Measurements from ENCODE around the gene PNMT. TPM values are rescaled to one million over a fixed set of nuclear protein-coding genes. Genes with fewer than 3 reads are reported as not detected.

PNMT gene
- total and polyA plus RNA-seq, 7 donors: 1.2 to 5.4 (median 2.8) TPM

GRCh38 chr17:39659279-39660010 is 8.8 kb upstream of the PNMT start:
- peaks cover 0 to 21% (median 5%) of the 10 kb centered on the region in 4 donors for H3K4me1 ChIP-seq

GRCh38 chr17:39660011-39660360 is 8.3 kb upstream of the PNMT start:
- intact Hi-C loops (cut with DNase I): no loop called here
- H3K9me3 ChIP-seq: no peaks in the 10 kb centered on the region
- H3K27ac ChIP-seq: peak overlapping the region; percentile 54 to 62 (median 59)
- TF ChIP-seq POLR2A (IDR thresholded peaks at IDR 0.05) (no peak), EP300 (IDR thresholded peaks at IDR 0.05) (no peak), CTCF (IDR thresholded peaks at IDR 0.05) (no peak), POLR2AphosphoS5 (IDR thresholded peaks at IDR 0.05) (no peak)
- H3K27me3 ChIP-seq: peaks cover 0 to 4% (median 0%) of the 10 kb centered on the region in 3 donors
- H3K4me3 ChIP-seq: no peak overlapping the region
- peaks cover 0 to 63% (median 11%) of the 10 kb centered on the region in 4 donors for H3K36me3 ChIP-seq
- no peak for DNase-seq
- H3K4me1 ChIP-seq: peaks cover 0 to 21% (median 5%) of the 10 kb centered on the region in 4 donors
- 80 to 81% methylated on average over 5 of the region's 5 CpGs for WGBS, 2 donors

More at GRCh38 chr17:39659279-39660010, 8.8 kb upstream of the PNMT start:
- WGBS, 2 donors: 51 to 74% methylated on average over 15 of the region's 15 CpGs
- Histone ChIP-seq H3K36me3 (peaks cover 0 to 63% (median 11%) of the 10 kb centered on the region in 4 donors), H3K4me3 (no peak overlapping the region), H3K27me3 (no peaks in the 10 kb centered on the region), H3K9me3 (no peaks in the 10 kb centered on the region), H3K27ac (peak overlapping the region; percentile 54 to 62 (median 59))
- intact Hi-C loops (cut with DNase I): no loop called here
- DNase-seq: no peak
- no peak for TF ChIP-seq POLR2AphosphoS5 (IDR thresholded peaks at IDR 0.05)
- TF ChIP-seq CTCF (IDR thresholded peaks at IDR 0.05): no peak
- no peak for TF ChIP-seq EP300 (IDR thresholded peaks at IDR 0.05)
- no peak for TF ChIP-seq POLR2A (IDR thresholded peaks at IDR 0.05)

GRCh38 chr17:39660397-39661385 is 7.6 kb upstream of the PNMT start:
- Histone ChIP-seq H3K4me1 (peaks cover 0 to 21% (median 5%) of the 10 kb centered on the region in 4 donors), H3K27ac (peak overlapping the region; percentile 54 to 62 (median 59)), H3K9me3 (no peaks in the 10 kb centered on the region), H3K4me3 (no peak overlapping the region), H3K36me3 (peaks cover 0 to 63% (median 11%) of the 10 kb centered on the region in 4 donors), H3K27me3 (peaks cover 0 to 11% (median 0%) of the 10 kb centered on the region in 3 donors)
- intact Hi-C loops (cut with DNase I): no loop called here
- TF ChIP-seq EP300 (IDR thresholded peaks at IDR 0.05) (no peak), POLR2AphosphoS5 (IDR thresholded peaks at IDR 0.05) (no peak), POLR2A (IDR thresholded peaks at IDR 0.05) (no peak), CTCF (IDR thresholded peaks at IDR 0.05) (no peak)
- 89 to 90% methylated on average over 35 of the region's 35 CpGs for WGBS, 2 donors
- DNase-seq: no peak

GRCh38 chr17:39661744-39662541 is 6.3 kb upstream of the PNMT start:
- Histone ChIP-seq H3K36me3 (peaks cover 0 to 57% (median 11%) of the 10 kb centered on the region in 4 donors), H3K4me3 (no peak overlapping the region), H3K27me3 (peaks cover 6 to 24% (median 10%) of the 10 kb centered on the region in 3 donors), H3K9me3 (no peaks in the 10 kb centered on the region), H3K4me1 (peaks cover 0 to 31% (median 12%) of the 10 kb centered on the region in 4 donors), H3K27ac (peak overlapping the region in 2 of 4 donors; percentile 49 to 62)
- intact Hi-C loops (cut with DNase I): no loop called here
- WGBS, 2 donors: 60 to 80% methylated on average over 8 of the region's 8 CpGs
- no peak for DNase-seq
- no peak for TF ChIP-seq POLR2A (IDR thresholded peaks at IDR 0.05)
- no peak for TF ChIP-seq POLR2AphosphoS5 (IDR thresholded peaks at IDR 0.05)
- no peak for TF ChIP-seq EP300 (IDR thresholded peaks at IDR 0.05)
- TF ChIP-seq CTCF (IDR thresholded peaks at IDR 0.05): no peak
